ENCODE data around the gene HMGCS1. TPM values are rescaled to one million over a fixed set of nuclear protein-coding genes. Genes with fewer than 3 reads are reported as not detected.
"Not testable (repeated sequence)": the region's sequence is repeated elsewhere in the genome, so short reads cannot be mapped to it uniquely, and the experiment has no call there.

The HMGCS1 gene
- total RNA-seq: 105 and 109 TPM in 2 replicates

- intact Hi-C loops (cut with micrococcal nuclease): loop anchor here (1.0 to 5.0 kb wide), 20 partner anchors 9 to 1564 kb away; partner anchors contain the start of genes ANXA2R, C5orf34, FBXO4 and NNT
Observed at GRCh38 chr5:43313035-43313853, at the start of gene HMGCS1. Gene HMGCS1 (minus strand): TSS chr5:43313412. CDS start chr5:43298965, 14,447 bp downstream.

GRCh38 chr5:43358726-43359125, 45.5 kb upstream of the HMGCS1 start:
- intact Hi-C loops (cut with micrococcal nuclease): no loop called here

GRCh38 chr5:43358301-43358700, 45.1 kb upstream of the HMGCS1 start:
- intact Hi-C loops (cut with micrococcal nuclease): no loop called here

GRCh38 chr5:43357878-43358281, 44.7 kb upstream of the HMGCS1 start:
- intact Hi-C loops (cut with micrococcal nuclease): no loop called here

- intact Hi-C loops (cut with micrococcal nuclease): no loop called here
Observed at GRCh38 chr5:43357067-43357466, 43.9 kb upstream of the HMGCS1 start.

- intact Hi-C loops (cut with micrococcal nuclease): no loop called here
Observed at GRCh38 chr5:43354774-43355173, 41.6 kb upstream of the HMGCS1 start.

GRCh38 chr5:43353668-43354067, 40.5 kb upstream of the HMGCS1 start:
- intact Hi-C loops (cut with micrococcal nuclease): no loop called here

- intact Hi-C loops (cut with micrococcal nuclease): no loop called here
Observed at GRCh38 chr5:43352915-43353314, 39.7 kb upstream of the HMGCS1 start.

GRCh38 chr5:43352131-43352530, 38.9 kb upstream of the HMGCS1 start:
- intact Hi-C loops (cut with micrococcal nuclease): no loop called here

GRCh38 chr5:43348861-43349363, 35.7 kb upstream of the HMGCS1 start:
- intact Hi-C loops (cut with micrococcal nuclease): no loop called here

GRCh38 chr5:43348207-43348606, 35.0 kb upstream of the HMGCS1 start:
- intact Hi-C loops (cut with micrococcal nuclease): no loop called here

- intact Hi-C loops (cut with micrococcal nuclease): no loop called here
Observed at GRCh38 chr5:43338862-43339261, 25.6 kb upstream of the HMGCS1 start.

GRCh38 chr5:43336159-43336558, 22.9 kb upstream of the HMGCS1 start:
- intact Hi-C loops (cut with micrococcal nuclease): loop anchor here (1.0 kb wide), 1 partner anchor 21 kb away; no protein-coding TSS in a partner anchor

- intact Hi-C loops (cut with micrococcal nuclease): loop anchor here (1.0 kb wide), 1 partner anchor 20 kb away; no protein-coding TSS in a partner anchor
Observed at GRCh38 chr5:43335681-43336080, 22.5 kb upstream of the HMGCS1 start.

GRCh38 chr5:43332401-43332800, 19.2 kb upstream of the HMGCS1 start:
- intact Hi-C loops (cut with micrococcal nuclease): no loop called here

- intact Hi-C loops (cut with micrococcal nuclease): not testable (repeated sequence)
Observed at GRCh38 chr5:43325624-43326023, 12.4 kb upstream of the HMGCS1 start.

GRCh38 chr5:43323488-43323887, 10.3 kb upstream of the HMGCS1 start:
- intact Hi-C loops (cut with micrococcal nuclease): not testable (repeated sequence)

GRCh38 chr5:43320846-43321245, 7.6 kb upstream of the HMGCS1 start:
- intact Hi-C loops (cut with micrococcal nuclease): no loop called here

GRCh38 chr5:43316421-43316820, 3.2 kb upstream of the HMGCS1 start:
- intact Hi-C loops (cut with micrococcal nuclease): no loop called here

GRCh38 chr5:43315682-43316081, 2.5 kb upstream of the HMGCS1 start:
- intact Hi-C loops (cut with micrococcal nuclease): loop anchor here (1.0 kb wide), 1 partner anchor 21 kb away; no protein-coding TSS in a partner anchor

GRCh38 chr5:43315263-43315662, 2.1 kb upstream of the HMGCS1 start:
- intact Hi-C loops (cut with micrococcal nuclease): loop anchor here (1.0 kb wide), 1 partner anchor 21 kb away; no protein-coding TSS in a partner anchor

GRCh38 chr5:43314724-43315123, 1.5 kb upstream of the HMGCS1 start:
- intact Hi-C loops (cut with micrococcal nuclease): loop anchor here (1.0 to 5.0 kb wide), 4 partner anchors 22 to 1563 kb away; partner anchors contain the start of genes FBXO4 and RIMOC1
